ENCODE results near the gene GPR33.

The GPR33 gene

GRCh38 chr14:31487886-31488285, at the start of gene GPR33:
GPR33 (minus strand) TSS chr14:31488039; CDS start chr14:31483965, 4,074 bp downstream.
- no peak within 1 kb of the TSS for H3K4me3 ChIP-seq (ENCODE audit: low read length)

GRCh38 chr14:31536201-31536960, 48.5 kb upstream of the GPR33 start:
- H3K4me3 ChIP-seq (ENCODE audit: low read length) = no peak overlapping the region
- no peak for TF ChIP-seq ZNF274 (IDR thresholded peaks at IDR 0.05; ENCODE audit: low read depth, low read length)

More at GRCh38 chr14:31487886-31488285, at the start of gene GPR33:
- no peak for TF ChIP-seq ZNF274 (IDR thresholded peaks at IDR 0.05; ENCODE audit: low read depth, low read length)

- TF ChIP-seq ZNF274 (IDR thresholded peaks at IDR 0.05; ENCODE audit: low read depth, low read length) = no peak
These were observed 42.3 kb upstream of the GPR33 start for GRCh38 chr14:31530136-31530535.

GRCh38 chr14:31529053-31529452, 41.2 kb upstream of the GPR33 start:
- TF ChIP-seq ZNF274 (IDR thresholded peaks at IDR 0.05; ENCODE audit: low read depth, low read length) = no peak

More at GRCh38 chr14:31530136-31530535, 42.3 kb upstream of the GPR33 start:
- H3K4me3 ChIP-seq (ENCODE audit: low read length) = no peak overlapping the region

GRCh38 chr14:31527546-31527945, 39.7 kb upstream of the GPR33 start:
- no peak for TF ChIP-seq ZNF274 (IDR thresholded peaks at IDR 0.05; ENCODE audit: low read depth, low read length)
- no peak overlapping the region for H3K4me3 ChIP-seq (ENCODE audit: low read length)

More at GRCh38 chr14:31529053-31529452, 41.2 kb upstream of the GPR33 start:
- H3K4me3 ChIP-seq (ENCODE audit: low read length) = no peak overlapping the region

GRCh38 chr14:31527087-31527486, 39.2 kb upstream of the GPR33 start:
- TF ChIP-seq ZNF274 (IDR thresholded peaks at IDR 0.05; ENCODE audit: low read depth, low read length) = no peak
- no peak overlapping the region for H3K4me3 ChIP-seq (ENCODE audit: low read length)

GRCh38 chr14:31510855-31511254, 23.0 kb upstream of the GPR33 start:
- no peak overlapping the region for H3K4me3 ChIP-seq (ENCODE audit: low read length)

GRCh38 chr14:31510222-31510621, 22.4 kb upstream of the GPR33 start:
- TF ChIP-seq ZNF274 (IDR thresholded peaks at IDR 0.05; ENCODE audit: low read depth, low read length) = no peak
- H3K4me3 ChIP-seq (ENCODE audit: low read length) = no peak overlapping the region

More at GRCh38 chr14:31510855-31511254, 23.0 kb upstream of the GPR33 start:
- TF ChIP-seq ZNF274 (IDR thresholded peaks at IDR 0.05; ENCODE audit: low read depth, low read length) = no peak

- TF ChIP-seq ZNF274 (IDR thresholded peaks at IDR 0.05; ENCODE audit: low read depth, low read length) = no peak
- H3K4me3 ChIP-seq (ENCODE audit: low read length) = no peak overlapping the region
These were observed 20.3 kb upstream of the GPR33 start for GRCh38 chr14:31508135-31508534.

GRCh38 chr14:31505411-31505810, 17.6 kb upstream of the GPR33 start:
- no peak overlapping the region for H3K4me3 ChIP-seq (ENCODE audit: low read length)
- no peak for TF ChIP-seq ZNF274 (IDR thresholded peaks at IDR 0.05; ENCODE audit: low read depth, low read length)

- H3K4me3 ChIP-seq (ENCODE audit: low read length) = no peak overlapping the region
- no peak for TF ChIP-seq ZNF274 (IDR thresholded peaks at IDR 0.05; ENCODE audit: low read depth, low read length)
These were observed 14.0 kb upstream of the GPR33 start for GRCh38 chr14:31501870-31502269.

GRCh38 chr14:31492759-31493498, 5.1 kb upstream of the GPR33 start:
- TF ChIP-seq ZNF274 (IDR thresholded peaks at IDR 0.05; ENCODE audit: low read depth, low read length) = no peak
- H3K4me3 ChIP-seq (ENCODE audit: low read length) = no peak overlapping the region

- no peak overlapping the region for H3K4me3 ChIP-seq (ENCODE audit: low read length)
- TF ChIP-seq ZNF274 (IDR thresholded peaks at IDR 0.05; ENCODE audit: low read depth, low read length) = no peak
These were observed 1.9 kb upstream of the GPR33 start for GRCh38 chr14:31489691-31490090.

GRCh38 chr14:31486764-31487163, 1.1 kb downstream of the GPR33 start:
- H3K4me3 ChIP-seq (ENCODE audit: low read length) = no peak overlapping the region
- TF ChIP-seq ZNF274 (IDR thresholded peaks at IDR 0.05; ENCODE audit: low read depth, low read length) = no peak

- H3K4me3 ChIP-seq (ENCODE audit: low read length) = no peak overlapping the region
- no peak for TF ChIP-seq ZNF274 (IDR thresholded peaks at IDR 0.05; ENCODE audit: low read depth, low read length)
These were observed 3.1 kb downstream of the GPR33 start for GRCh38 chr14:31484754-31485153.
